GM19023 (cell line): ENCODE results near the gene DPCD.
"Not testable (repeated sequence)": the region's sequence is repeated elsewhere in the genome, so short reads cannot be mapped to it uniquely, and the experiment has no call there.

Source experiments
- ATAC-seq: cut with Tn5 transposase; IDR thresholded peaks from one replicate; pipeline ENCODE4 v1.9.1; 2021; ENCODE audit warnings: mild to moderate bottlenecking, moderate library complexity; ENCODE audit not compliant: unreplicated experiment

DPCD gene

GRCh38 chr10:101617102-101617823 lies 29.1 kb downstream of the DPCD start:
- ATAC-seq = no peak

- no peak for ATAC-seq
These were observed 29.9 kb downstream of the DPCD start for GRCh38 chr10:101617824-101618568.

- ATAC-seq = no peak
These were observed 30.8 kb downstream of the DPCD start for GRCh38 chr10:101618871-101619270.

GRCh38 chr10:101619983-101620382 lies 31.9 kb downstream of the DPCD start:
- ATAC-seq = no peak

GRCh38 chr10:101623528-101623927 lies 35.4 kb downstream of the DPCD start:
- ATAC-seq = no peak

- no peak for ATAC-seq
These were observed 36.5 kb downstream of the DPCD start for GRCh38 chr10:101624526-101625102.

DNA sequence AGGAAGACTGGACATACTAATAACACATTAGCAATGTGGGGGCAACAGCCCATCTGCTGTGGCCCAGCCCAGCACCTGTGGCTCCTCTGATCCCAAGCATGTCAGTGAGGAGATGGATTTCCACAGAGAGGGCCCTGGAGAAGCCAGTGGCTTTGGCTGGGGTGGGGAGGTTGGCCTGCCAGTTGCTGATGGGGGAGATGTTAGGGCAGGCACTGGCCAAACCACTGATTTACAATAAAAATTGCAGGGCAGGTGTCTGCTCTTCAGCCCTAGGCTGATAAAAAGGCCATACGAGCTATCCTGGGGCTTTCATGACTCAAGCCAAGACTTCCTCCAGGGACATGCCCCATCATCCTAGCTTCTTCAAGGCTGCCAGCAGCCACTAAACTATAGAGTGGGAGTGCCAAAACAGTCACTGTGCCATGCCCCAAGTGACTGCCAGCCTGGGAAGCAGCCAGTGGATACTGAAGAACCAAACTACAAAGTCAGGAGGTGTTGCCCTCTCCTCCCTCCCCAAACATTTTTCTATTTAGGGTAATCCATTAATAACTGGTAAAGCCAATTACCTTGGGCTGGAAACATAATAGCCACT lies 37.8 kb downstream of the DPCD start:
- no peak for ATAC-seq

- ATAC-seq = no peak
These were observed 41.9 kb downstream of the DPCD start for GRCh38 chr10:101629837-101630632.

- no peak for ATAC-seq
These were observed 42.5 kb downstream of the DPCD start for GRCh38 chr10:101630633-101630920.

GRCh38 chr10:101631821-101632475 lies 43.8 kb downstream of the DPCD start:
- no peak for ATAC-seq

DNA sequence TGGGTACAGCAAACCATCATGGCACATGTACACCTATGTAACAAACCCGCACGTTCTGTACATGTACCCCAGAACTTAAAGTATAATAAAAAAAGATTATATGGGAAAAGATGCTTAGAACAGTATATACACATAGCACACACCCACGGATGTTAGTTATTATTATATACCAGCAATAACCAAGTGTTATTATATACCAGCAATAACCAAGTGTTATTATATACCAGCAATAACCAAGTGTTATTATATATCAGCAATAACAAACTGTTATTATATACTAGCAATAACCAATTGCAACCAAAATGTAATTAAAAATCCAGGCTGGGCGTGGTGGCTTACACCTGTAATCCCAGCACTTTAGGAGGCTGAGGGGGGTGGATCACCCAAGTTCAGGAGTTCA lies 45.4 kb downstream of the DPCD start:
- not testable (repeated sequence) for ATAC-seq

GRCh38 chr10:101639141-101639900 lies 51.2 kb downstream of the DPCD start:
- ATAC-seq = no peak

DNA sequence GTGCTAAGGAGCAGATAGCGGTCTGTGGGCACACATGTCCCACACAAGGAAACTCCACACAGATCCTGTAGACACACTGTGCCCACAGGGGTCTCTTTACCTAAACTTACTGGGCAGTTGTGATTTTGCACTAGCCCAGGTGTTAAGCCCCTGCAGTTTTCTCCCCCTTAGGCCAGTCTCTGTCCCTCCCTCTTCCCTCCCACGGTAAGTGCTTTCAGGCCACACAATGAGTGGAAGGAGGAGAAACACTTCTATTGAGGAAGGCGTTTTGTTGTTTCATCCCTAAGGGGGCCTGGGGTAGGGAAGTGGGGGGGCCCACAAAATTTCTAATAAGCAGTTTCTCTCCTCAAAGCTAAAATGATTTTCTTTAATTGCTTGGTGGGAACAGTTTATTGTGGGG lies 55.4 kb downstream of the DPCD start:
- ATAC-seq = no peak

GRCh38 chr10:101644002-101644401 lies 55.9 kb downstream of the DPCD start:
- ATAC-seq = no peak

DNA sequence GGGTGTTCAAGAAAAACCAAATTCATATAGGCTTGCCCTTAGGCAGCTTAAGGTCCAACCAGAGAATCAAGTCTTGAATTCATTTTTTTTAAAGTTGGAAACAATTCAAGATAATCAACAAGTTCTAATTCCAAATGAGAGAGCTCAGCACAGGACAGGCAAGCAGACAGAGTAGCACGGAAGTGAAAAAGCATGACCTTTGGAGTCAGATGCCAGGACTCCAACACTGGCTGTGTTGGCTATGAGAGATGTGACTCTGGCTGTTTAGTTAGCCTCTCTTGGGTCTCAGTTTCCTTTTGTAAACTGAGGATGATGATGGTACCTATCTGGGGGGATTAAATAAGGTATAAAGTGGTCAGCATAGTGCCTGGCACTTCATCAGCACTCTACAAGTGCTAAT lies 57.5 kb downstream of the DPCD start:
- ATAC-seq = no peak

GRCh38 chr10:101646364-101646763 lies 58.2 kb downstream of the DPCD start:
- no peak for ATAC-seq

DNA sequence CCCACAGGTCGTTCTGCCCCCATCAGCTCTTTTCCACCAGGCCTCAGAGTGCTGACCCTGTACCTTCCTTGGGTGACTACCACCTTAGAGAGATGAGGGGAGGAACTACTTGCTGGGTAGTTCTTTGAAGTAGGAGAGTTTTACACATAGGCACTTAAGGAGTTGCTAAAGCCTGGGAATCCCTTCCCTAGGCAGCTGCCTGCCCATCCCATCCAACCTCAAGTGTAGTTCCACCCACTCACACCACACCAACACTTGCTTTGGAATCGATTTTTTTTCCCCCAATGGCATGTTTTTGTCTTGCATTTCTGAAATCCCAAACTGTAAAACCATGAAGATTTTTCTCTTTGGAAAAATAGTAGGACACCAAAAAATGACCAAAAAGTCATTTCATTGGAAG lies 59.1 kb downstream of the DPCD start:
- ATAC-seq = no peak

DNA sequence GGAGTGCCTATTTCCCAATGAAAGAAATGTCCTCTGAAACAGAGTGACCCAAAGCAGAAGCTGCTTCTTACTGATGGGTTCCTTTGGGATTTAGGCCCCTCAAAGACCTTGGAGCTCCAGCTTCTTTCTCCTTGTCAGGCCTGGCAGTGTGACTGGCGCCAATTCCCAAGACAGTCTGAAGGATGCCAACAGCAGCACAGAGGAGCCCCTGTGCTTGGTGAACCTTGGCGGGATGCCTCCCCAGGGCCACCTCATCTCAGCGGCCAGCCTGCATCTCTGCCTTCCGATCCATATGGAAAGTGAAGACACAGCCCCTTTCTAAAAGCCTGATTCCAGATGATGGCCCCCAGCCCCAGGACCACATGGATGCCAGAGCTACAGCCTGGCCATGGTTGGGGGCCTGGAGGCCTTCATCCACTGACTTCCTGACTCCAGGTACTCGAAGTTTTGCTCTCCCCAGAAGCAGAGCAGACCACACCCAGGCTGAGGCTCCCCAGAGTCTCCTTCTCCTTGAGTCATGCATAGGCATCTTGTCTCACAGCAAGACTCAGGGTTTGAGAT lies 61.5 kb downstream of the DPCD start:
- ATAC-seq = no peak

DNA sequence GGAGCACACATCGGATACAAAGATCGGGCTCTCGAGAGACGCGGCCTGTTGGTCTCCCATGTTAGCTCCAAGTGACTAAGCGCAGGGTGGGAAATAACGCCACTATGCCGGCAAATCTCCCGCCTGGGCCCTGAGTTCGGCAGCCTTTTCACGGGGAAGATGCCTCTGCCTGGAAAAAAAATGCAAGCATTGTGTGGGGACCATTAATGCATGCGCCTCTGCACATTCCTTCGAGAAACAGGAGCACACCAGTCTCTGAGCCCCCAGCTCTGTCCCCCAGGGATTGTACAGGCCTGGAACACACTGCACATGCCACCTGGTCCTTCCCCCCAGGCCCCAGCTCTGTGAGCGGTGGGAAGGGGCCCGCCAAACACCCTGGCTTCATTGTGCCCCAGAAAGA lies 62.7 kb downstream of the DPCD start:
- ATAC-seq = no peak

DNA sequence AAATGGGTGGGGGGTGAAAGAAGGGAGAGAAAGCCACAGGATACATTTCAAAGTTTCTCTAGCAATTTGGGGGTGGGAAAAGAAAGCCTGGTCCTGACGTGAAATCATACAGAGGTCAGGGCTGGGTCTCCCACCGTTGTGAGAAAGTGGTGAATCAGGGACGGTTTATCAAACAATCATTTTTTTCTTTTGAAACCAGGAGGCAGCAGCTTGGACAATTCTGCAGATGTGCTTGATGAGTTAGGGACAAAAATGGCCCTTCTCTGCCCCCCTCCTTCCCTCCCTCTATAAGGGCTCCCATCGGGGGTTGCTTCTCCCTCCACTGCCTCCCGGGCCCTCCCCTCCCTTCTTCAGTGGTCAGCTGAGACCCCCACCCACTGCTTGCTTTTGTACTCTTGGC lies 63.2 kb downstream of the DPCD start:
- ATAC-seq = no peak
